ENCODE measurements around the gene PMP22.

- TF ChIP-seq CTCF (conservative IDR thresholded peaks at IDR 0.05) (no peak), ZFX (IDR thresholded peaks at IDR 0.05) (no peak)
Observed at GRCh38 chr17:15185625-15185991, 79.5 kb downstream of the PMP22 start.
